Epithelial cell of proximal tubule (primary cell): Measurements from ENCODE around the gene SGPL1. TPM values are rescaled to one million over a fixed set of nuclear protein-coding genes. Genes with fewer than 3 reads are reported as not detected.

ENCODE experiments used
- DNase-seq: peaks from one replicate; pipeline ENCODE4 v3.0.0-alpha.2; 2011; ENCODE audit warnings: low read depth
- H3K4me3 ChIP-seq: 2 replicates; pipeline ENCODE4 v1.5.1; 2011; ENCODE audit warnings: low read depth, mild to moderate bottlenecking, low read length
- CTCF ChIP-seq: conservative IDR thresholded peaks from 2 replicates; pipeline ENCODE4 v1.5.1; 2012; ENCODE audit warnings: low read depth, mild to moderate bottlenecking, low read length
- total RNA-seq: library from RNA; depleted of rRNA; stranded (reverse); fragments of >200 nt; gene quantifications from 2 replicates; pipeline ENCODE4 v1.2.3, GENCODE V29; 2015

SGPL1 gene
- total RNA-seq, 1 donor from 2014 or later: 35.7 TPM

GRCh38 chr10:70834441-70835151 lies 18.8 kb downstream of the SGPL1 start:
- TF ChIP-seq CTCF: no peak
- DNase-seq: no peak
- H3K4me3 ChIP-seq: no peak overlapping the region

DNA sequence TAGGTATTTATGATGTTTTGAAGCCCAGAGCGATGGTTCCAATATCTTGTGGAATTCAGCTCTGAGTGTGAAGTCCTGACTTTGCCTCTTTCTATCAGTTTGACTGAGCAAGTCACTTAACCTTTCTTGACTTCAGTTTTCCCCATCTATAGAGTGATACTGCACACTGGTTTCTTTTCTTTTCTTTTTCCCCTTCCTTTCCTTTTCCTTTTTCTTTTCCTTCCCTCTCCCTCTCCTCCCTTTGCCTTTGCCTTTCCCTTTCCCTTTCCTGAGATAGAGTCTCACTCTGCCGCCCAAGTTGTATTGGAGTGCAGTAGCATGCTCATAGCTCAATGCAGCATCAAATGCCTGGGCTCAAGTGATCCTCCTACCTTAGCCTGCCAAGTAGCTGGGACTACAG lies 20.6 kb downstream of the SGPL1 start:
- no peak for TF ChIP-seq CTCF
- no peak for DNase-seq
- no peak overlapping the region for H3K4me3 ChIP-seq

DNA sequence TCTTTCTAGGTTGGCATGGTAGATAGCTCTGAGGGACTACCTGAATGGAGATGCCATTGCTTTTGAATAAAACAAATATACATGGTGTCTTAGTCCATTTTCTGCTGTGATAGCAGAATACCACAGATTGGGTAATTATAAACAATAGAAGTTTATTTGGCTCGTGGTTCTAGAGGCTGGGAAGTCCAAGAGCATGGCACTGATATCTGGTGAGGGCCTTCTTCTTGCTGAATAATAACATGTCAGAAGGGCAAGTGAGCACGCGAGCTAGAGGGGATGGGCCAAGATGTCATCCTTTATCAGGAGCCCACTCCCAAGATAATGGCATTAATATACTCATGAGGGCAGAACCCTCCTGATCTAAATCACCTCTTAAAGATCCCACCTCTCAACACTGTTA lies 21.9 kb downstream of the SGPL1 start:
- no peak for TF ChIP-seq CTCF
- no peak for DNase-seq
- no peak overlapping the region for H3K4me3 ChIP-seq

DNA sequence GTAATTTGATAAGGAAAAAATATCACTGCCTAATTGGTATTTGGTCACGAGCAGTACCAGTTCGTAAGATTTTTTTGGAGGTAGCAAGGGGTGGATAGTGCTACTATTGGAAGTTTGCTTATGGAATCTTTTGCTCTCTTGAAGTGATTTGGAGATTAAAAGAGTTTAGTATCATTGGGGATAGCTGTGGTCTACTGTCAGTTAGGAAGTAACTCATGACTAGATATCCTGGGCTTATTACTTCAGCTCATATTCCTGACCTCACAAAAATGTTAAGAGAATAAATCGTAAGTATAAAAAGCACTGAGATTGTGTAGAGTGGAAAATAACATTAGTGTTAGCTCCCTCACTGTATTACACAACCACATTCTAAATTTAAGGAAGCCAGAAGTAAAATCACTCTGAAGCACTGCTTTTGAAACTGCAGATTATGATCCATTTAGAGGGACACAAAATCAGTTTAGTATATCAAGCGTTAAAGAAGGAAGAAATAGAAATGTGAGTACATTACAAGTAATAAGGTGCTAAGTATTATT lies 22.6 kb downstream of the SGPL1 start:
- H3K4me3 ChIP-seq: no peak overlapping the region
- TF ChIP-seq CTCF: no peak
- DNase-seq: no peak

GRCh38 chr10:70840836-70841235 lies 25.1 kb downstream of the SGPL1 start:
- no peak for DNase-seq
- H3K4me3 ChIP-seq: no peak overlapping the region
- TF ChIP-seq CTCF: no peak

DNA sequence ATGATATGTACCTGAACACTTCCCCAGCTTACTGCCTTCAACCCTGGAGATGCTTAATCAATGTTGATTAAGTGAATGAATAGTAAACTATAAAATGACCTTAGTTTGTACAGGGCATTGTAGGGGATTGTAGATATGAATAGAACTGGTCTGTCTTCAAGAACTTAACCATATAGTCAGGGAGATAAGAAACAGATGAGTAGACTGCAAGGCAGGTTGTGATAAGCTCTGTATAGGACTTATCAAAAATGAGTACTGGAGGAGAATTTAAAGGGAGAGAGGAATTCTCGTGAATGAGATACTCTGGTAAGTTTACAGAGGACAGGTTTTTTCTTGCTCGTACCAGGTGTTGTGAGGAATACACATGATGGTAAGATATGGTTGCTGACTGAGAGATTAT lies 27.6 kb downstream of the SGPL1 start:
- no peak for TF ChIP-seq CTCF
- no peak for DNase-seq
- no peak overlapping the region for H3K4me3 ChIP-seq
